Amygdala (tissue), 56 donors: ENCODE data around the gene IFNG-AS1.

Experiments
- DNase-seq, 56 donors: peaks; one replicate each; lab custom pipeline; 2025; lab: John Stamatoyannopoulos, UW

Gene IFNG-AS1

DNA sequence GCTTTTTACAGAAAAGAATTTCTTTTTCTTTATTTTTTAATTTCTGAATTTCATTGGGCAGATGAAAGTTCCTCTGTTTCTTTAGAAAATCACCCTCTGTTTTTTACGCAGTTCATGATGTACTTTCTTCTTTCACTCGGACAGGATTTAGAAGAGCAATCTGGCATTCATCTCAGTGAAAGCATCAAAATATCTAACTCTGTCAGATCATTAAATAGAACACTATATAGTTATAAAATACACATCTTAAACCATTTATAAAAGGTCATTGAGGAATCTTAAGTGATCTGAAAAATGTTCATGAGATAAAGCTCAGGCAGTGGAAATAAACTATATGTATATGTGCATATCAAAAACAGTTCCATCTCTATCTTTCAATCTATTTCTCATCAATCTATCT, 3.9 kb downstream of the IFNG-AS1 start:
- no peak for DNase-seq

DNA sequence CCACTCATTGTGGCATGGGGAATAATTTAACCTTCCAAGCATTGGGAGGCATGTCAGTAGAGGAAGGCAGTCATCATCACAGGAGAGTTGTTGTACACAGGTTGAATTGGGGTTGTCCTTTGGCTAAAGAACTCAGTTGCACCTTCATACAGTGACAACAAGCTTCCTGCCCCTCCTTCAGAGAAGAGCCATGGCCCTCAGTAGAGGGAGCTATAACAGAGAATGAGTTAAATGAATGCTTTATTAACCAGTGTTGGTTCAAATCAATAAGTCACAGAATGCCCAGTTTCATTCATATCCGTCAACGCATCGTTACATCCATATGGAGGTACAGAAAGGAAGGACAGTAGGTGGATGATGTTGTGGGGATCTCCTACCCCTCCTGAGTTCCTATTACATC, 4.8 kb downstream of the IFNG-AS1 start:
- no peak for DNase-seq

DNA sequence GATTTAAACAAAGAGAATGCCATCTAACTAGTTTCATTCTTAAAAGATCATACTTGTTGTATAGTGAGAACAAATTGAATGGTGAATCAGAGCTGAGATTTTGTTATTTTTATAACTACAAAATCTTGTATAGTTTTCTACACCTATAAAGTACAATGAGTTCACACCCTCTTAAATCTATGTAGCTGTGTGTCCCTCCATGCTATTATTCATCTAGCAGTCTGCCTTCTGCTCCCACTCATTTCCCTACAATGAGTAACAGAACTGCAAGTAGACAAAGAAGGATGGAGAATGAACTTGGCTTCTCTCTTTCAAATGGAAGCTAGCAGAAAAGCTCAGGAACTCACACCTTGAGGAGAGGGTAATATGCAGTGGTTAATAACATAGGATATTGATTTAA, 7.1 kb downstream of the IFNG-AS1 start:
- no peak for DNase-seq

DNA sequence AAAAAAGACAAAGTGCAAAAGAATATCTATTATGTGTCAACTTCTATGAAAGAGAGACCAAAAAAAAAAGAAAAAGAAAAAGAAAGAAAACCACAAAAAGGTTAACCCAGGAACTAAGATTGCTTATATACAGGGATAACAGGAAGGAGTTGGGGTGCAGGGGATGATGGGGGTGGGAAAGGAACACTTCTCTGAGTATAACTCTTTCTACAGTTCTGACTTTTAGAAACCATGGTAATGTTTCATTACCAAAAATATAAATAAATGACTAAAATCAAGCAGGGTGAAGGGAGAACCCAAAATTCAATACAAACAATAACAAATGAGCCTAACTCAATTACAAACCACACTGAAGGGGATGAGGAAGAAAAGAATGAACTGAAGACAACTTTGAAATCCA, 9.1 kb downstream of the IFNG-AS1 start:
- DNase-seq, result no peak

DNA sequence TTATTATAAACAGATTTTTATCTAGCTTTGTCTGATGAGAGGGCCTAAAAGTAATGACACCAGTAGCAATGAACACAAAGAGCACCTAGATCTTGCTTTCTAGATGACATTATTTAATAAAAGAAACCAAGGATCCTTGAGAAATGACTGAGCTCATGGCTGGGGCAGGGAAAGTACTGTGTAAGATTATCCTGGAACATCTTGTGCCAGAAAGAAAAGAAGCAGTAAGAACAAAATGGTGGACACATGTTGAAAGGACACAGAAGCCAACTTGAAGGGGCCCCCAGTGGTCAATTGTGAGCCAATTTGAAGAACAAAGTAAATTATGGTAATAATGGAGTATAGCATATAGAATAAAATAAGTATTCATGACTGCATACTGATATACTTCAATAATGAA, 10.0 kb downstream of the IFNG-AS1 start:
- no peak for DNase-seq

DNA sequence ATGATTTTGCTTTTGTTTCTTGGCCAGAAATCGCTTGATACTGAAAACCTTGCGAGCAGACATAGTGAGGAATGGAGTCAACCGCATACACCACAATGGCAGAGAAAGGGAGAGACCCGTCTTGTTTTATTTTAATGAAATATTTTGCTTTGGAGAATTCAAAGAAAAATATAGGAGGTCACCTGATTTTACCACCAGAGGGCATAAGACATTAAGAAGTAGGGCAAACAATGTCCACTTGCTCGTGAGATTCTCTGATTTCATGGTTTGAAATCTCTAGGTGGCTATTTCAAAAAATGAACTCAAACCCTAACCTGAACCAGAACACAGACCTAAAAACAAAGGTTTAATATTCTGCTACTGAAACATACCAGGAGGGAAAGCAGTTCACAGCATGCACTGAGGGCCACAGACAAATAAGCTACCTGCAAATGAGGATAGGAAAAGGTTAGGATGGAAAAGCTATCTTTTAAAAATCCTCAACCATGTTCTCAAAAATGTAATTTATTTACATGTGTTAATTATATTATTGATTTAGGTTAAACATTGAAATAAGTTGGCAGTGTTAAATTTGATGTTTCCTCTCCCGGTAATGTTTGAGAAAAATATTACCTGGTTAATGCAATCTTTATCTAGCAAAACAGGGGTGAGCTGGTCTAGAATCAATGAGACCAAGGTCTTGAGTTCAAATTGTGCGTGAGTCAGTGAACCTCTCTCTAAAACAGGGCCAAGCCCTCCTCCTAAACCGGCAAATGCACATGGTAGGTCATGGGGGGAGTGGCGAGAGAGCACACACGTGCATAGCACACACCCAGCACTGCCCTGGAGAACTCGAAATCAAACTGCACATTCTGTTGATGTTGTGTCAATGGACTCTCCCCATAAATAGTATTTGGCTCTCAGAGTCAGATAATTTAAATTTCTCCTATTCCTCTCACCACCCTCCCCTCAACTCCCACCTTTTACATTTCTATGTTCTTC, 12.5 kb downstream of the IFNG-AS1 start:
- no peak for DNase-seq

DNA sequence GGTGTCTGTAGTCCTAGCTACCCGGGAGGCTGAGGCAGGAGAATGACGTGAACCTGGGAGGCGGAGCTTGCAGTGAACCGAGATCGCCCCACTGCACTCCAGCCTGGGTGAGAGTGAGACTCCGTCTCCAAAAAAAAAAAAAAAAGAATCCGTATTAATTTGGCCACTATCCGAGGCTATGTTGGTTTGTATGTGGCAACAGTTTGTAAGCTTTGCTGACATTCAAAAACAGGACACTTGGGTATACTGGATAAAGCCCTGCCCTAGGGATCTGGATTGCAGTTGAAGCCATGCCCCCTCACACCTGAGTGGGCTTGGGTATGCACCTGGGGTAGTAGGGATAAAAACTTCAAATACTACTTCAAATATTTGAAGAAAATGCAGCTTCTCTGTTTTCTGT, 14.5 kb downstream of the IFNG-AS1 start:
- no peak for DNase-seq

DNA sequence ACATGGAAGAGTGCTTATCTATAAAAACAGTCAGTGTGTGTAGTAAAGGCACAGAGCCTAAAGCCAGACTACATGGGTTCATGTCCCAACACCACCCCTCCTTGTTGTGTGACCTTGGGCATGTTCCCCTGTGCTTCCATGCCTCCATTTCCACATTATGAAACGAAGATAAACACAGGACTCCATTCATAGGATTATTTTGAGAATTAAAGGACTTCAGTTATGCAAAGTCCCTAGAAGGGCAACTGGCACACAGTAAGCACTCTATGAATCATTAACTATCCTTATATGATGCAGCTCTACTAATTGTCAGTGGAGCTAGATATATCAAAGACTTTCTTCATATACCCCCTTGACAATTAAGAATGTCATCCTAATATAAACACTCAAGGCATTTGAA, 17.8 kb downstream of the IFNG-AS1 start:
- no peak for DNase-seq

DNA sequence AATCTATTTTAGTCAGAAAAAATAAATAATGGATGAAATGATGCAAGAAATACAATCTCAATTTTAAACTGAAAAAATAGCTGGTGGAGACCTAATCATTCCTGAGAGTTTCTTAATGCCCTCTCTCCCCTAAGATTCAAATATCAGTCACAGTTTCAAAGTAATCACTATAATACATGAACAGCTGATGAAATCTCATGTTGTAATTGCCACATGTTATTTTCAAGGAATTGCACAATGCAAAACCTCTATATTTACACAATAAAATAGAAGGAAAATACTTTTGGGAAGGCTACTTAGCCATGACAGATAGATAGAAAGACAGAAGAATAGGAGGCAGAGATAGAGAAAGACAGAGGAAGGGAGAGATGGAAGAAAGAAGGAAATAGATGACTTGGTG, 18.2 kb downstream of the IFNG-AS1 start:
- DNase-seq, result no peak

DNA sequence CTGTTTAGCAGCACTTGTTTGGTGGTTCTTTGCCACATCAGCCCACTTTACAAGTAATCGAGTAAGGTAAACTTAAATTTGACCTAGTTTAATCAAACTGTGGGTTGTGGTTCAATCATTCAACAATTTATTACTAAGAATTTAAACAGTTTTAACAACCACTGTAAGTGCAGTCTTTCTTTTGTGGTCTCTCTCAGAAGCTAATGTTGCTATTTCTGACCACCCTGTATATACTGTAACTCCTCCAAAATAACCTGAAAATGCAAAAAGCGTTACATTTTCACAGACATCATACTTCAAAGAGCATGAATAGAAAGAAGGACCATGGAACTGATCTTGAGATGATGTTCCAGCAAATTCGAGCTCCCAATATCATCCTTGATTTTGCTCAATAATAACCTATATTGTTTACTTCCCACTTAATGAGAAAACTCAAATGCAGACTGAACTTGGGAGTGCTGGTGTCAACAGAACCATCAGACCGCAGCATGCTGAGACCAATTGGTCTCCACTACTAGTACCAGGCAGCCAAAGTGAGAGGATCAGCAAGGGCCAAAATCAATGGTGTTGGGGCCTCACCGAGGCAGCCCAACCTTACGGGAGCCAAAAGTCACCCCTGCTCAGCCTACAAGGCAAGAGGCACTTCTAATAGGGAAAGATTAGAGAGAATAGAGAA, 22.1 kb downstream of the IFNG-AS1 start:
- no peak for DNase-seq

DNA sequence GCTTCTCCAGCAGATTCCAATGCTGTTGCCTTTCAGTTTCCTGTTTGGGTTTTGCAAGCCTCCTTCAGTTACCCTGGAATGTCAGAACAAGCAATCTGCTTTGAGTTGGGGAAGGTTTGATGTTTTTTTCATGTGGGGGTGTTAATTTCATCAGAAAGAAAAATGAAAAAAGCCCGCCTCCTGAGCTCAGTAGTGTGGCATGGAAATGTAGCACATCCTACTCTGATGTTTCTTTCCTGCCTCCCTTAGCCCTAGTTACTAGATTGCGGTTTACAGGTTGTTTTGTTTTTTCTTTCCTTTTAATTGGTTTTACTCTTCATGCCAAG, 22.6 kb downstream of the IFNG-AS1 start:
- no peak for DNase-seq

DNA sequence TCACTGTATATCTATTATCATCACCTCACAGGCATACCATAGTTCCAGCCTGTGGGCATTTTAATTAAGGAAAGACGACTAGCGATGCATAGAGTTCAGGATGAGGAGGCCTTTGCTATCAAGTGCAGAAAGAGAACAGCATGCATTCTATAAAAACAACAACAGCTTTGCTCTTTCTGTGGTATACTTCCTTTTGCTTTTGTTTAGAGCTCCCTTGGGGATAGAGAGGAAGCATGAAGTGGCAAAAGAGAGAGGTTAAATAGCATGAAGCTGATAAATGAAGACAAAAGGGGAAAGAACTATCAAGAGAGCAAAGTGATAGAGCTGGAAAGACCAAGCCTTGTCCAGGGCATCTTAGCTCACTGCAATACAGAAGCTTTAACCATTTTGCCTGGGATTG, 23.5 kb downstream of the IFNG-AS1 start:
- no peak for DNase-seq

DNA sequence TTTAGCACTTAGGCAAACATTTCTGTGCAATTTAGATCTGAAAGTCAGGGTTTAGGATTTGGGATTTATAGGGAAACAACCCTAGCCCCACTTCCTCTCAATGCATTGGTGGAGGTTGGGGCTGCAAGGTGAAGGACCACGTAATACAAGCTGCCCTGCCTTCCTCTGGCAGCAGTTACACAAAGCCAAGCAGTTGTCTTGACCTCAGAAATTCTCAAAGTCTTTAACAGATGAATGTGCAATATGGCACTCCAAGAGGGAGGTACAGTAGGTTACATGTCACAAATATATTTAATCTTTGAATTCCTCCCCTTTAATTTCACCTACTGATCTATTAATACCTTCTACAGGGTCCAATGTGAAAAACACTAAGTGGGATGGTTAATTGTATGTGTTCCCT, 23.9 kb downstream of the IFNG-AS1 start:
- no peak for DNase-seq

DNA sequence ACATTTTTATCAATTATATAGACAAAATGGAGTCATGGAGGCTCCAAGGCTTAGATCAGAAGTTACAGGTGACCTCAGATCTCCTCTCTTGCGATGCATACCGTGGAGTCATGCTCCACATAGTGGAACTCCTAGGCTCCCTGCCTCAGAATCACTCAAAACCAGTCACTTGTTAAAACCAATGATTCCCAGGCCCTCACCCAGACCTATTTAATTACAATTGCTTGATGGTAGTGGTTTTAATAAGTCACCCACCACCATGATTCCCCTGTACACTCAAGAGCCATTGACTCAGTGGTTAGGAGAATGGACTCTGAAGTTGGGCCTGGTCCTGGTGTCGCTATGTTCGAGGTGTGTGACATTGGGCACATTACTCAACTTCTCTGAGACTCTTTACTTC, 26.9 kb downstream of the IFNG-AS1 start:
- DNase-seq, result no peak

DNA sequence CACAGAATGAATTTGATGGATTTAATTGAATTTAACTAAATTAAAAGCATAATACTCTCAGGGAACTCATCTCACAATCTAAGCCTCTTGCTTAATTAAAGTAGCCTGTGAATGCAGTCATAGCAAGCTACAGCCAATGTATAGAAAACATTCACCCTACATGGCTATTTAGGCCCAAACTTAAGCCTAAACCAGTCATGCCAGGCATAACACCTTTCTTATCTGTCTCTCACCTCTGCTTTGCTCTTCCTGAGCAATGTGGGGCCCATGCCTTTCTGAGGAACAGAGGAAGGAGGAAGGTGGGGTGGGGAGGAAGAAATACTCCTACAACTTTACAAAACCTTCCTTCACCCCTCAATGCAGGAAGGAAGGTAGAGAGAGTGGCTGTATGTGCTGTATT, 29.1 kb downstream of the IFNG-AS1 start:
- DNase-seq, result no peak

DNA sequence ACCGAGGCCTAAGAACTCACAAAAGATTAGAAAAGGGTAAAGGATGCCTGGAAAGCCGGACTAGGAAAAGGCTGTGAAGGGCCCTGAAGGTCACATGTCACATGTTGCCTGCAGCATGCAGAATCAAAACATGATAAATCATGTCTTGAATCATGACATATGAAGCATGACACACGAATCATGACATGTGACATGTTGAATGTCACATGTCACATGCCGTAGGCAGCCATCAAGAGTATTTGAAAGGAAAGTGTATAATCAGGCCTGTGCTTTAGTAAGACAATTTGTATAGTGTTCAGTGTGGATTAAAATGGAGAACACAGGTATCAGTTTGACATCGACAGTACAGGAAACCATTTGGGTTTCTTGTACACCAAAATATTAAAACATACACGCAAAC, 30.8 kb downstream of the IFNG-AS1 start:
- DNase-seq, result no peak

DNA sequence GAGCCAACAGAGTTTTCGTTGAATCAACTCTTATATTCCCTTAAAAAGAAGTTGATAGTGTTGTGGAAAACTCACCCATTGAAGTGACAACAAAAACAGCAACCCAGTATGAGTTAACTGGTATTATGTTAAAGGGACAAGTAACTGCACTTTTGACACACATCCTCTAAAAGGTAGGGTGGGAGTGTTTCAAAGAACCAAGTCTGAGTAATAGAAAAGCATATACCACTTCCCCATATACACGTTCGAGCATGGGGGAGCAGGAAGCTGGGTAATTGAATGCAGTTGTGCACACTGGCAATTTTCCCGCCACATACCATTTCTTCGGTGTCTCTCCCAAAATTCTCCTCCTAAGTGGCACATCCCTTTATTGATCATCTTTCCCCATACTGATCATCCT, 31.5 kb downstream of the IFNG-AS1 start:
- DNase-seq, result no peak

DNA sequence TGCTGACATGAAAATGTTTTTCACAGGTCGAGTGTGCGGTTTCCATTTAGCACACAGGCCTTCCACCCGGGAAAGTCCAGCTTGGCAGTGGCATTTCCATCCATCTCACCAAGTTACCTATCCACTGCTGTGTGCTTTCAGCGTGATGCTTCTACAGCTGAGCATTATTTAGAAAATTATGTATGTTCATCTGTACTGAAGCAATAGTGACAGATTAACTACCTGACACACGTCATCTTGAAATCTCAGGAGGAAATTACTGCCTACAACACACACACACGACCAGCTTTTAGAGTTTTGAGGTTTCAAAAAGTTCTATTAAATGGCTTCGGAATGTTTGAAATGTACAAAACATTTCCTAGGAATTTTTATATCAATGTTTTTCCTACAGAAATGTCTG, 39.4 kb downstream of the IFNG-AS1 start:
- no peak for DNase-seq

DNA sequence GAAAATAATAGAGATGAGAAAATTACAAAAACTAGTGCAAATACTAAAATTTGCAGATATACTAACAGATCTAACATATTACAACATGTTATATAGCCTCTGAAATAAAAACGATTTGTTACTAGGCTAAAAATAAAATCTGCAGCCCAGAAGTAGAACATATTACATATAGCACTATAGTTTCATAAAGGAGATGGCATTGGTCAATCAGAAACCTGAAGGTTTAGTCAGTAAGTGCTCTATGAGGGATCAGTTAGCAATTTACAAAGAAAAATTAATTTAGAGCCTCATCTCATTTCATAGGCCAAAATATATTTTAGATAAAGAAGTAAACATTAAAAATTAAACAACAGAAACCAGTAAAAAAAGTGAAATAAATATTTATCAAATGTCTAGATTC, 41.0 kb downstream of the IFNG-AS1 start:
- DNase-seq, result no peak

DNA sequence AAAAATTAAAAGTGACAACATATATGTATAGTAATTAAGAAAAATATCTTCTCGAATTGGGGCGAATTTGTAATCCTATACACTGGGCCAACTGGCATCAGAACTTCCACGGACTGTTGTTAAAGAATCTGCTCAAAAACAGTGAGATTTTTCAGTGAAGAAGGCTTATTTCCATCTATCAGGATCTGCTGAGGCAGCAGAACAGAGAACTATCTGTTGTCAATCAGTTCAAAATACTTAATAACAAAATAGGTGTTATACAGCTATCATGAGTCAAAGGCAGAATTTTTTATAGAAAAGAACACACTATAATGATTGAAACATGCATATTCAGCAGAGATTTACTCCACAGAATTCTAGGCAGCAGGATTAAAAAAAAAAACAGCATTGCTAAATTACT, 41.9 kb downstream of the IFNG-AS1 start:
- DNase-seq, result no peak

DNA sequence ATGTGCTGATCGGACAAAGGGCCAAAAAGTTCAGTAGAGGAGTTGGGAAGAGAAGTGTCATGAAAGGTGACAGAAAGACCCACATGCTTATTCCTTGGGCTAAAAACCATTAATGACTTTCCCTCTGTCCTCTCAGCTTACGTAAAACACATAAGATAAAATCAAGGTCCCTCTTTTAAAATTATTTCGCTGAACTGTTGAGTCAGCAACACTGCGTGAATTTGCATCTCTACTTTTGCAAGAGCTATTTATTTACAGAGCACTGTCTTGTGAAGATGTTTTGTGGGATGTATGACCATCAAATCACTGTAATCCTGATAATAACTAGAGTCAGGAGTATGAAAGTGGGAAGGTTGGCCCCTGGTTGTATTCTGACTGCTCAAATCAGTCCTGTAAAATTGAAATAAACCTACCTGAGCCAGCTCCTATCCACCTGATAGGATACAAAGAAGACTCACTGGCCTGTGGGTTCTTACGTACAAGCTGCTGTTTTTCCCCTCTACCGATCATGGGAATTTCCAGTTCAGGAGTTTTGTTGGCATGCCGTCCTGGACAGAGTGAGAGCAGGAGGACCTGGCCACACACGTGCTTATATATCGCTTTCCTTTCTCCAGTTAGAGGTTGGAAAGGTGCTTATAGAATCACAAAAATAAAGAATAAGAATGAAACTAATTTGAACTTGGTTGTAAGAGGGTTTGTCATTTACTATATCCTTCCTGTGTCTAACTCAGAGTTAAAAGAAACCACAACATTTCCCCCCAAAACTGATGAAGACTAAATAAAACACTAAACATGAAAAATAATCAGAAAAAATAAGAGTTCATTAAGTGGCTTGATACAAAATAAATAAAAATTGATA, 42.9 kb downstream of the IFNG-AS1 start:
- DNase-seq, result no peak
